ENCODE data around the gene TNNC2. TPM values are rescaled to one million over a fixed set of nuclear protein-coding genes. Genes with fewer than 3 reads are reported as not detected.

Gene TNNC2
- total RNA-seq, 1 experiment from 2014 or later, result not detected

- no TSS peak for BruUV-seq (replicated peaks)
- intact Hi-C loops (cut with micrococcal nuclease; ENCODE audit: unreplicated experiment), result no loop called here
Observed at GRCh38 chr20:45867136-45867818, 40.2 kb upstream of the TNNC2 start.

GRCh38 chr20:45866454-45866853 lies 39.3 kb upstream of the TNNC2 start:
- Histone ChIP-seq H3K36me3 (ENCODE audit: insufficient read depth, low read length, poor library complexity, severe bottlenecking) (no peaks in the 10 kb centered on the region), H3K27me3 (replicated peaks; ENCODE audit: insufficient read depth, low read depth, low read length, poor library complexity) (no peaks in the 10 kb centered on the region), H3K4me1 (ENCODE audit: insufficient read depth, low read length, poor library complexity, severe bottlenecking) (no peaks in the 10 kb centered on the region), H3K9me3 (ENCODE audit: low read depth, low read length, poor library complexity, severe bottlenecking) (no peaks in the 10 kb centered on the region), H3K27ac (ENCODE audit: low read depth, low read length, poor library complexity, severe bottlenecking) (no peak overlapping the region), H3K4me3 (ENCODE audit: low read depth, low read length, poor library complexity, severe bottlenecking) (no peak overlapping the region)
- BruUV-seq (replicated peaks), result no TSS peak
- ChIA-PET CTCF (no interaction called here), POLR2A (ENCODE audit: low non-redundant PET) (no interaction called here)
- intact Hi-C loops (cut with micrococcal nuclease; ENCODE audit: unreplicated experiment), result no loop called here
- no peak for DNase-seq (ENCODE audit: low spot score)
- TF ChIP-seq CTCF (conservative IDR thresholded peaks at IDR 0.05; ENCODE audit: low read depth, low read length) (no peak), EZH2 (IDR thresholded peaks at IDR 0.05; ENCODE audit: borderline replicate concordance, low read depth, low read length, poor library complexity, severe bottlenecking) (no peak)

More at GRCh38 chr20:45867136-45867818, 40.2 kb upstream of the TNNC2 start:
- no peaks in the 10 kb centered on the region for H3K4me1 ChIP-seq (ENCODE audit: insufficient read depth, low read length, poor library complexity, severe bottlenecking)
- DNase-seq (ENCODE audit: low spot score), result no peak
- no peaks in the 10 kb centered on the region for H3K27me3 ChIP-seq (replicated peaks; ENCODE audit: insufficient read depth, low read depth, low read length, poor library complexity)
- H3K36me3 ChIP-seq (ENCODE audit: insufficient read depth, low read length, poor library complexity, severe bottlenecking), result no peaks in the 10 kb centered on the region
- CTCF ChIA-PET, result no interaction called here
- no peak for TF ChIP-seq EZH2 (IDR thresholded peaks at IDR 0.05; ENCODE audit: borderline replicate concordance, low read depth, low read length, poor library complexity, severe bottlenecking)
- no peak for TF ChIP-seq CTCF (conservative IDR thresholded peaks at IDR 0.05; ENCODE audit: low read depth, low read length)
- POLR2A ChIA-PET (ENCODE audit: low non-redundant PET), result no interaction called here
- H3K4me3 ChIP-seq (ENCODE audit: low read depth, low read length, poor library complexity, severe bottlenecking), result no peak overlapping the region
- no peaks in the 10 kb centered on the region for H3K9me3 ChIP-seq (ENCODE audit: low read depth, low read length, poor library complexity, severe bottlenecking)
- H3K27ac ChIP-seq (ENCODE audit: low read depth, low read length, poor library complexity, severe bottlenecking), result no peak overlapping the region

- Histone ChIP-seq H3K27ac (ENCODE audit: low read depth, low read length, poor library complexity, severe bottlenecking) (no peak overlapping the region), H3K4me1 (ENCODE audit: insufficient read depth, low read length, poor library complexity, severe bottlenecking) (no peaks in the 10 kb centered on the region), H3K27me3 (replicated peaks; ENCODE audit: insufficient read depth, low read depth, low read length, poor library complexity) (no peaks in the 10 kb centered on the region), H3K36me3 (ENCODE audit: insufficient read depth, low read length, poor library complexity, severe bottlenecking) (no peaks in the 10 kb centered on the region), H3K4me3 (ENCODE audit: low read depth, low read length, poor library complexity, severe bottlenecking) (no peak overlapping the region), H3K9me3 (ENCODE audit: low read depth, low read length, poor library complexity, severe bottlenecking) (no peaks in the 10 kb centered on the region)
- ChIA-PET CTCF (no interaction called here), POLR2A (ENCODE audit: low non-redundant PET) (interaction anchor here (0.6 kb wide), 1 partner anchor 57 kb away, joined by 4 read pairs; no protein-coding TSS in a partner anchor)
- no TSS peak for BruUV-seq (replicated peaks)
- intact Hi-C loops (cut with micrococcal nuclease; ENCODE audit: unreplicated experiment), result no loop called here
- no peak for DNase-seq (ENCODE audit: low spot score)
- TF ChIP-seq CTCF (conservative IDR thresholded peaks at IDR 0.05; ENCODE audit: low read depth, low read length) (no peak), EZH2 (IDR thresholded peaks at IDR 0.05; ENCODE audit: borderline replicate concordance, low read depth, low read length, poor library complexity, severe bottlenecking) (no peak)
Observed at GRCh38 chr20:45863543-45864470, 36.7 kb upstream of the TNNC2 start.

Data from A673 (cell line).